ENCODE data around the gene TGDS. TPM values are rescaled to one million over a fixed set of nuclear protein-coding genes. Genes with fewer than 3 reads are reported as not detected.
A peak's percentile ranks its signal among the peaks of the same experiment; 100 is the strongest.
"Not testable (repeated sequence)": the region's sequence is repeated elsewhere in the genome, so short reads cannot be mapped to it uniquely, and the experiment has no call there.

Gene TGDS
- 57.0 and 59.9 TPM in 2 replicates for total RNA-seq (2014; rRNA removed; shearing (Covaris generic))
- 35.3 and 36.8 TPM in 2 replicates for polyA plus RNA-seq (2015; cell fraction: cytosol; rRNA removed)
- polyA plus RNA-seq (2015; cell fraction: nucleus; rRNA removed), result 120 and 132 TPM in 2 replicates

GRCh38 chr13:94595950-94596574 is at the start of gene TGDS:
TGDS (minus strand) TSS chr13:94596152; CDS start chr13:94596136, 16 bp downstream.
- DNase-seq (ENCODE audit: low read depth, low spot score), result peak; percentile 94
- in situ Hi-C loops (cut with HindIII; ENCODE audit: low pct_unique_long_range_greater_than_20kb, low sequenced_read_pairs), result loop anchor here (25.0 kb wide), 1 partner anchor 134 kb away; no protein-coding TSS in a partner anchor

- in situ Hi-C loops (cut with HindIII; ENCODE audit: low pct_unique_long_range_greater_than_20kb, low sequenced_read_pairs), result no loop called here
- DNase-seq (ENCODE audit: low read depth, low spot score), result peak; percentile 30
Measured at GRCh38 chr13:94641409-94641941, 45.5 kb upstream of the TGDS start.

GRCh38 chr13:94640721-94641120 is 44.8 kb upstream of the TGDS start:
- in situ Hi-C loops (cut with HindIII; ENCODE audit: low pct_unique_long_range_greater_than_20kb, low sequenced_read_pairs), result no loop called here

GRCh38 chr13:94637677-94638076 is 41.7 kb upstream of the TGDS start:
- DNase-seq (ENCODE audit: low read depth, low spot score); in situ Hi-C loops (cut with HindIII; ENCODE audit: low pct_unique_long_range_greater_than_20kb, low sequenced_read_pairs): not testable (repeated sequence)

More at GRCh38 chr13:94640721-94641120, 44.8 kb upstream of the TGDS start:
- no peak for DNase-seq (ENCODE audit: low read depth, low spot score)

GRCh38 chr13:94636942-94637578 is 41.1 kb upstream of the TGDS start:
- no peak for DNase-seq (ENCODE audit: low read depth, low spot score)
- in situ Hi-C loops (cut with HindIII; ENCODE audit: low pct_unique_long_range_greater_than_20kb, low sequenced_read_pairs), result no loop called here

GRCh38 chr13:94636096-94636495 is 40.1 kb upstream of the TGDS start:
- DNase-seq (ENCODE audit: low read depth, low spot score); in situ Hi-C loops (cut with HindIII; ENCODE audit: low pct_unique_long_range_greater_than_20kb, low sequenced_read_pairs): not testable (repeated sequence)

GRCh38 chr13:94632226-94632980 is 36.5 kb upstream of the TGDS start:
- DNase-seq (ENCODE audit: low read depth, low spot score), result no peak
- in situ Hi-C loops (cut with HindIII; ENCODE audit: low pct_unique_long_range_greater_than_20kb, low sequenced_read_pairs), result no loop called here

- in situ Hi-C loops (cut with HindIII; ENCODE audit: low pct_unique_long_range_greater_than_20kb, low sequenced_read_pairs), result no loop called here
- no peak for DNase-seq (ENCODE audit: low read depth, low spot score)
Measured at GRCh38 chr13:94630858-94631257, 34.9 kb upstream of the TGDS start.

GRCh38 chr13:94623316-94623715 is 27.4 kb upstream of the TGDS start:
- DNase-seq (ENCODE audit: low read depth, low spot score), result no peak
- in situ Hi-C loops (cut with HindIII; ENCODE audit: low pct_unique_long_range_greater_than_20kb, low sequenced_read_pairs), result no loop called here

GRCh38 chr13:94622344-94622743 is 26.4 kb upstream of the TGDS start:
- no peak for DNase-seq (ENCODE audit: low read depth, low spot score)
- in situ Hi-C loops (cut with HindIII; ENCODE audit: low pct_unique_long_range_greater_than_20kb, low sequenced_read_pairs), result no loop called here

GRCh38 chr13:94620286-94620896 is 24.4 kb upstream of the TGDS start:
- in situ Hi-C loops (cut with HindIII; ENCODE audit: low pct_unique_long_range_greater_than_20kb, low sequenced_read_pairs), result no loop called here

GRCh38 chr13:94617389-94618000 is 21.5 kb upstream of the TGDS start:
- in situ Hi-C loops (cut with HindIII; ENCODE audit: low pct_unique_long_range_greater_than_20kb, low sequenced_read_pairs), result no loop called here

More at GRCh38 chr13:94620286-94620896, 24.4 kb upstream of the TGDS start:
- DNase-seq (ENCODE audit: low read depth, low spot score), result peak; percentile 57

GRCh38 chr13:94613051-94613450 is 17.1 kb upstream of the TGDS start:
- no peak for DNase-seq (ENCODE audit: low read depth, low spot score)
- in situ Hi-C loops (cut with HindIII; ENCODE audit: low pct_unique_long_range_greater_than_20kb, low sequenced_read_pairs), result no loop called here

More at GRCh38 chr13:94617389-94618000, 21.5 kb upstream of the TGDS start:
- peak; percentile 61 for DNase-seq (ENCODE audit: low read depth, low spot score)

GRCh38 chr13:94612050-94612449 is 16.1 kb upstream of the TGDS start:
- no peak for DNase-seq (ENCODE audit: low read depth, low spot score)
- in situ Hi-C loops (cut with HindIII; ENCODE audit: low pct_unique_long_range_greater_than_20kb, low sequenced_read_pairs), result no loop called here

GRCh38 chr13:94610475-94610874 is 14.5 kb upstream of the TGDS start:
- no peak for DNase-seq (ENCODE audit: low read depth, low spot score)
- in situ Hi-C loops (cut with HindIII; ENCODE audit: low pct_unique_long_range_greater_than_20kb, low sequenced_read_pairs), result no loop called here

- DNase-seq (ENCODE audit: low read depth, low spot score), result no peak
- in situ Hi-C loops (cut with HindIII; ENCODE audit: low pct_unique_long_range_greater_than_20kb, low sequenced_read_pairs), result no loop called here
Measured at GRCh38 chr13:94609196-94609595, 13.2 kb upstream of the TGDS start.

- in situ Hi-C loops (cut with HindIII; ENCODE audit: low pct_unique_long_range_greater_than_20kb, low sequenced_read_pairs), result no loop called here
- no peak for DNase-seq (ENCODE audit: low read depth, low spot score)
Measured at GRCh38 chr13:94608586-94608985, 12.6 kb upstream of the TGDS start.

All from SK-MEL-5 (cell line).